GM12892 (cell line): ENCODE results near the gene C5orf52.

Source experiments
- POLR2A ChIP-seq: IDR thresholded peaks from 2 replicates; pipeline ENCODE4 v1.6.1; 2011; ENCODE audit warnings: low read depth, low read length, control low read depth
- POLR2AphosphoS5 ChIP-seq: IDR thresholded peaks from 2 replicates; pipeline ENCODE4 v1.6.1; 2011; ENCODE audit warnings: low read depth, low read length, control low read depth
- TAF1 ChIP-seq: IDR thresholded peaks from 2 replicates; pipeline ENCODE4 v1.6.1; 2011; ENCODE audit warnings: low read depth, mild to moderate bottlenecking, control low read depth, low read length, borderline replicate concordance

DNA sequence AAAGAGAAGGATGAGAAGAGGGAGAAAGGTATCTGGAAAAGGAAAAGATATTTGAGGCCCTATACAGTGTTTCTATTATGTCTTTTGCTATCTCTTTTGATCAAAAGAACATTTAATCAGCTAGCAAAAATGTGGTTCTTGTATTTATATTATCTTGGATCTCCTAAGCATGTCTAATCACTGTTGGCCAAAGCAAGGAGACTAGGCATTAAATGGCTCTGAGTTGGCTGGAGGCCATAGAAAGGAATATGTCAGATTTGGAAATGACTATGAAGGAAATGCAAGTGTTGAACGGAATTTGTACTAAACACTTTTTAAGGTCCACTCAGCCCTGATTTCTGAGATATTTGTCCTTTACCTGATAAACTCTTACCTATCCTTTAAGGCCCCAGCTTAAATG is 37.5 kb downstream of the C5orf52 start:
- TF ChIP-seq POLR2A (no peak), POLR2AphosphoS5 (no peak), TAF1 (no peak)
